Body of pancreas (tissue), 4 donors: ENCODE data around the gene GORAB. TPM values are rescaled to one million over a fixed set of nuclear protein-coding genes. Genes with fewer than 3 reads are reported as not detected.

Source experiments
- ATAC-seq: fragments of 150-250 bp; one replicate; pipeline ENCODE4 v1.9.1; 2016
- DNase-seq, 4 donors: peaks; one replicate each; pipeline ENCODE4 v3.0.0-alpha.2; 2019
- H3K27ac ChIP-seq, 4 donors: fragments of 200-600 bp; sonication (generic); 1 replicate in 3 of 4; 2 replicates in 1 of 4; pipeline versions ENCODE4 v1.5.1 to v1.6.1; 2016 to 2019; ENCODE audit warnings: mild to moderate bottlenecking in 1 of 4, mixed read lengths in 1 of 4, moderate library complexity in 1 of 4
- H3K27me3 ChIP-seq, 2 donors: fragments of 200-600 bp; sonication (generic); one replicate each; pipeline ENCODE4 v1.6.0; 2016; ENCODE audit warnings: mild to moderate bottlenecking in 1 of 2
- H3K36me3 ChIP-seq, 2 donors: fragments of 200-600 bp; sonication (generic); replicated peaks in 1 of 2; 2 replicates each; pipeline ENCODE4 v1.5.1; 2016; ENCODE audit warnings: low read depth in 2 of 2; ENCODE audit not compliant: insufficient read depth in 1 of 2
- H3K4me1 ChIP-seq: fragments of 200-600 bp; sonication (generic); one replicate; pipeline ENCODE4 v1.6.0; 2016
- H3K4me3 ChIP-seq, 2 donors: fragments of 200-600 bp; sonication (generic); 1 replicate in 1 of 2; 2 replicates in 1 of 2; pipeline ENCODE4 v1.5.1; 2016 to 2019
- H3K9me3 ChIP-seq, 3 donors: fragments of 200-600 bp; sonication (generic); 1 replicate in 2 of 3; 2 replicates in 1 of 3; pipeline ENCODE4 v1.5.1; 2016
- POLR2A ChIP-seq, 3 donors: fragments of 450-650 bp; IDR thresholded peaks; one replicate each; pipeline ENCODE4 v1.6.1; 2016; ENCODE audit warnings: antibody characterized with exemption in 3 of 3, mild to moderate bottlenecking in 2 of 3
- WGBS, 2 donors: methylation state at CpG; one replicate each; pipeline ENCODE4 v1.1.5; 2017; 5-methylcytosine and 5-hydroxymethylcytosine counted together
- intact Hi-C: fragments of 100-400 bp; cut with DNase I; formaldehyde crosslinking; loops from one replicate; pipeline ENCODE4 v1.15.1; 2023
- total RNA-seq, 2 donors: library from RNA; depleted of rRNA; stranded (reverse); fragments of >200 nt; gene quantifications; one replicate each; pipeline ENCODE4 v1.1.0, GENCODE V29; 2016
- TF ChIP-seq, protein P1 (sequence below), 7 experiments: fragments of 450-650 bp in 4 of 7; fragments of 200-600 bp in 3 of 7; sonication (generic) in 3 of 7; IDR thresholded peaks; one replicate each; pipeline ENCODE4 v1.5.1; 2016 to 2019; ENCODE audit warnings: antibody characterized with exemption in 7 of 7

The GORAB gene
- total RNA-seq, 2 donors from 2014 or later: 7.8 to 12.9 TPM

DNA sequence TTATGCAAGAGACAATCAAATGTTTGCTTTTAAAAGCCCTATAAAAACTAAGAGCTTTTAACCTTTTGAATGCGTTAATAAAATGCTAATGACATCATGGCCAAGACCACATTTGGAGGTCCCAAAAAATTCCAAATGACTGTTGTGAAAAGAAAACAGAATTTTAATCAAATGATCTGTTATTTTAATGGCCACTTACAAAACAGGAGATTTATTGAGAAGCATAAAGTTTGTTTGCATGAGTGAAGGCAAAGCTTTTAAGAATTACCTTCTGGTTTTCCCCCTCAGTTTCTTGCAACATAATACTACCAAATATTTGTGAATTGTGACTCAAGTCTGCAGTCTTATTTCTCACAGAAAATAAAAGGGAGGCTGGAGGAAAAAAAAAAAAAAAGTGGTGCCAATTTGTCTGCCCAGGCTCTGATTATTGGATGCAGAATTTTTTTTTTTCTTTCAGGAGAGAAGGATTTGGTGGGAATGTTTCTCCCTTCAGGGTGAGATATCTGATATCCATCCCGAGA, 60.7 kb downstream of the GORAB start:
- Histone ChIP-seq H3K27ac (no peak overlapping the region), H3K4me1 (no peaks in the 10 kb centered on the region), H3K27me3 (no peaks in the 10 kb centered on the region), H3K9me3 (no peaks in the 10 kb centered on the region), H3K36me3 (no peaks in the 10 kb centered on the region), H3K4me3 (no peak overlapping the region)
- intact Hi-C loops: no loop called here
- DNase-seq: no peak
- WGBS, 2 donors: 71 to 77% methylated on average over 2 of the region's 2 CpGs
- ATAC-seq: no peak
- TF ChIP-seq POLR2A (IDR thresholded peaks at IDR 0.05): no peak
- TF ChIP-seq, protein P1, sequence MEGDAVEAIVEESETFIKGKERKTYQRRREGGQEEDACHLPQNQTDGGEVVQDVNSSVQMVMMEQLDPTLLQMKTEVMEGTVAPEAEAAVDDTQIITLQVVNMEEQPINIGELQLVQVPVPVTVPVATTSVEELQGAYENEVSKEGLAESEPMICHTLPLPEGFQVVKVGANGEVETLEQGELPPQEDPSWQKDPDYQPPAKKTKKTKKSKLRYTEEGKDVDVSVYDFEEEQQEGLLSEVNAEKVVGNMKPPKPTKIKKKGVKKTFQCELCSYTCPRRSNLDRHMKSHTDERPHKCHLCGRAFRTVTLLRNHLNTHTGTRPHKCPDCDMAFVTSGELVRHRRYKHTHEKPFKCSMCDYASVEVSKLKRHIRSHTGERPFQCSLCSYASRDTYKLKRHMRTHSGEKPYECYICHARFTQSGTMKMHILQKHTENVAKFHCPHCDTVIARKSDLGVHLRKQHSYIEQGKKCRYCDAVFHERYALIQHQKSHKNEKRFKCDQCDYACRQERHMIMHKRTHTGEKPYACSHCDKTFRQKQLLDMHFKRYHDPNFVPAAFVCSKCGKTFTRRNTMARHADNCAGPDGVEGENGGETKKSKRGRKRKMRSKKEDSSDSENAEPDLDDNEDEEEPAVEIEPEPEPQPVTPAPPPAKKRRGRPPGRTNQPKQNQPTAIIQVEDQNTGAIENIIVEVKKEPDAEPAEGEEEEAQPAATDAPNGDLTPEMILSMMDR (IDR thresholded peaks at IDR 0.05): no peak

DNA sequence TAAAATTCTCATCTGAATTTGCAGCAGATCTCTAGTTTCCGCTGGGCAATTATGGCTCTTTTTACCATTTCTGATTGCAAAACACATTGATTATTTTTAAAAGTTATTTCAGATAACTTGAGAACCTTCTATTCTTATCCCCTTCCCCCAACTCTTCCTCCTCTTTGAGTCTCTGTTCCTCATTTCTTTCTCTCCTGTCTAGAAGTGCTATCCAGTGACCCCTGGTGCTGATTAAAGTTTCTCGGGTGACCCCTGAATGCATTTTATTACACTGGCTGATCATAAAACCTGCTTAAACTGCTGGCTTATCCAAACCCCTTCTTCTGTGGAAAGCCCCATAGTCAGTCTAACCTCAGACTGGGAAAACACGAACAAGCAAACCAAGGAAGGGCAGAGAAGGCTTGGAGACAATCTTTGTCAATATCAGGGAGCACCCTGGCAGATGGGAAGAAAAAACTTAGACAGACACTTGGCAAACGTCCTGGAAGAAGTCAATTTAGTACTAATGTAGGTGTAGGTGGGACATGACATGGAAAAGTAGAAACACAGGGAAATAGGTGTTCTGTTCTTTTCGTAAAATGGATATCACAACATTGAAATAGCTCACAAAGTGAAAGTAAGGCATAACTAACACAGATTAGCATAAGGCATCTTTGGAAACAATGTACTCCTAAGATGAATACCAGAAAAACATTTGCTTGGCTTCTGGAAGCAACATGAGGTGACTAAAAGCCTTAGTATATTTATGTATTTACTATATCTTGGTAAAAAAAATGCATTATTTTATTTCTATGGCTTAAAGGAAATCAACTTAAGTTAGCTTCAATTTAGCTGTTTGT, 61.4 kb downstream of the GORAB start:
- no peak for ATAC-seq
- Histone ChIP-seq H3K36me3 (no peaks in the 10 kb centered on the region), H3K4me1 (no peaks in the 10 kb centered on the region), H3K9me3 (no peaks in the 10 kb centered on the region), H3K4me3 (no peak overlapping the region), H3K27me3 (no peaks in the 10 kb centered on the region), H3K27ac (no peak overlapping the region)
- 49 to 56% methylated on average over 5 of the region's 5 CpGs for WGBS, 2 donors
- DNase-seq: no peak
- TF ChIP-seq, protein P1 (IDR thresholded peaks at IDR 0.05): no peak
- TF ChIP-seq POLR2A (IDR thresholded peaks at IDR 0.05): no peak
- intact Hi-C loops: no loop called here

DNA sequence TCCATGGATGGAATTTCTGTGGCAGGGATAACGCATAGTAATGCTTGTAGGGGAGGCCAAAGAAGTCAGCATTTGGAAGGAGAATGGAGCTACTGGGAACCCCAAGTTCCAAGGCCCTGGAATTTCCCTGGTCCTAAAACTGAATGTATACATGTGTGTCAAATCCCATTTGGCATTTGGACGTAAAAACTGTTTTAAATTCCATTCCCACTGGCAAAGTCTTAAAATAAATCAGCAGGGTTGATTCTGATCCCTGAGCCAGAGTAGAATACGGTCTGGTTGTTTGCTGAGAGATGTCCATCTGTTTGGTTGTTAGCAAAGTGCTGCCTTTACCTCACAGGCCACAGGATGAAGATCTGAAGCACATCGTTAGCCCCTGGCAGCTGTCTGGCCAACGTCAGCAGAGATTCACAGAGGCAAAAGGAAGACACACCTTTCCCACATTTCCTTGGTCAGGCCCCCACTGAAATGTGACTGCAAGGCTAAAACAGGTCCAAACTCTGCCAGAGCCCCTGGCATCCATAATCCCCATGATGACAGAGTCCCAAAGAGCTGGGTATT, 62.2 kb downstream of the GORAB start:
- WGBS, 2 donors: 42 to 53% methylated on average over 5 of the region's 5 CpGs
- TF ChIP-seq POLR2A (IDR thresholded peaks at IDR 0.05): no peak
- TF ChIP-seq, protein P1 (IDR thresholded peaks at IDR 0.05): no peak
- H3K36me3 ChIP-seq: no peaks in the 10 kb centered on the region
- no peaks in the 10 kb centered on the region for H3K4me1 ChIP-seq
- H3K9me3 ChIP-seq: no peaks in the 10 kb centered on the region
- H3K27me3 ChIP-seq: no peaks in the 10 kb centered on the region
- H3K27ac ChIP-seq: no peak overlapping the region
- ATAC-seq (no peak), DNase-seq (no peak)
- no peak overlapping the region for H3K4me3 ChIP-seq
- intact Hi-C loops: no loop called here

DNA sequence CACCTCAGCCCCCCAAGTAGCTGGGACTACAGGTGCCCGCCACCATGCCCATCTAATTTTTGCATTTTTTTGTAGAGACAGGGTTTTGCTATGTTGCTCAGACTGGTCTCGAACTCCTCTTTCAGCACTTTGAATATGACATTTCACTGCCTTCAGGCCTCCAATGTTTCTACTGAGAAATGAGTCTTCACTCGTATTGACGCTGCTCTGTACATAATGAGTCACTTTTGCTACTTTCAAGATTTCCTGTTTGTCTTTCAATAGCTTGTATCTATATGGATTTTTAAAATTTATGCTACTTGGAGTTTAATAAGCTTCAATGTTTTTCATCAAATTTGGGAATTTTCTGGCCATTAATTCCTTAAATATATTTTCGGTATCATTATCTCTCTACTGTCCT, 64.7 kb downstream of the GORAB start:
- TF ChIP-seq, protein P1 (IDR thresholded peaks at IDR 0.05): no peak
- no peak for TF ChIP-seq POLR2A (IDR thresholded peaks at IDR 0.05)
- 83 to 89% methylated on average over 5 of the region's 5 CpGs for WGBS, 2 donors
- Histone ChIP-seq H3K4me1 (no peaks in the 10 kb centered on the region), H3K27me3 (no peaks in the 10 kb centered on the region), H3K9me3 (peaks cover 0 to 5% (median 0%) of the 10 kb centered on the region in 3 donors), H3K27ac (no peak overlapping the region), H3K4me3 (no peak overlapping the region), H3K36me3 (no peaks in the 10 kb centered on the region)
- DNase-seq (no peak), ATAC-seq (no peak)
- intact Hi-C loops: no loop called here
